ENCODE results near the gene ACTG2. TPM values are rescaled to one million over a fixed set of nuclear protein-coding genes. Genes with fewer than 3 reads are reported as not detected.

The ACTG2 gene
- total and polyA plus RNA-seq, 9 donors, result 1.3 to 38.2 (median 9.9) TPM

DNA sequence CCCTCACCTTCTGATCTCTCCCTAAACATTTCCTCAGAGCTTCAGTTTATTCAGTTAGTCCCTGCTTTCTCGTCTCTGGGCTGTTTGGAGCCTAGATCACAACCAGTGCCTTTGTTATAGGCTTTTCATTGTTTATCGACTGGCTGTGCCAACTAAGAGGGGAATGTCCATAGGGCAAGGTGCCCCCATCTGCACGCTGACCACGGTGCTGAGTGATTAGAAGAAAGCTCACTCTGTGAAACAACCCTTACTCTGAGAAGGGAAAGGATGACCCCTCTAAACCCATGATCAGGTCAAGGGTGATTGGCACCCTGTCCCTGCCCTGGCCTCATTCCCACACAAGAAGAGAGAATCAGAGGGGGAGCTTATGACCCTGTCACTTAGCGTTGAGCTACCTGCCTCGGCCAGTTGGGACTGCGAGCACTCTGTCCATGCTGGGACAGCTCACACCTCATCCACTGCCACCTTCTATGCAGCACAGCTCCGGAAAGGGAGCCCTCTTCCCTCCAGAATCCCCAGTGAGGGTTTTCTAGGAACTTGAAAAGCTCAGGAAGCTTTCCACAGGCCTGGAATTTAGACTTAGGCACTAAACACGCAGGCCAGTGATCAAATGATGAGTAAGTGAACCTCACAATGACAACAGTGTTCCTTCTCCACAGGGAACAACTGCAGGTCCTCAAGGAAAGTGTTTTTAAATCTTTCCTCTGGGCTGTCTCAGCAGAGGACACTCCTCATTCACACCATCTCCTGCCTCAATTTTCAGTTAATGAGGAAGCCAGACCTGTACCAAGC, 2.3 kb upstream of the ACTG2 start:
- Histone ChIP-seq H3K9me3 (replicated peaks; ENCODE audit: control insufficient read depth, low read depth, low read length) (no peaks in the 10 kb centered on the region), H3K36me3 (ENCODE audit: control insufficient read depth, insufficient read depth, low read length) (no peaks in the 10 kb centered on the region), H3K4me3 (ENCODE audit: low read length) (no peak overlapping the region), H3K27me3 (ENCODE audit: control insufficient read depth, insufficient read depth, low read length) (no peaks in the 10 kb centered on the region), H3K27ac (ENCODE audit: low read length) (no peak overlapping the region), H3K4me1 (ENCODE audit: control insufficient read depth, insufficient read depth, low read length) (no peaks in the 10 kb centered on the region)
- no CpG with 5 or more reads among the region's 9 CpGs for WGBS (ENCODE audit: insufficient coverage)
- DNase-seq, result no peak

DNA sequence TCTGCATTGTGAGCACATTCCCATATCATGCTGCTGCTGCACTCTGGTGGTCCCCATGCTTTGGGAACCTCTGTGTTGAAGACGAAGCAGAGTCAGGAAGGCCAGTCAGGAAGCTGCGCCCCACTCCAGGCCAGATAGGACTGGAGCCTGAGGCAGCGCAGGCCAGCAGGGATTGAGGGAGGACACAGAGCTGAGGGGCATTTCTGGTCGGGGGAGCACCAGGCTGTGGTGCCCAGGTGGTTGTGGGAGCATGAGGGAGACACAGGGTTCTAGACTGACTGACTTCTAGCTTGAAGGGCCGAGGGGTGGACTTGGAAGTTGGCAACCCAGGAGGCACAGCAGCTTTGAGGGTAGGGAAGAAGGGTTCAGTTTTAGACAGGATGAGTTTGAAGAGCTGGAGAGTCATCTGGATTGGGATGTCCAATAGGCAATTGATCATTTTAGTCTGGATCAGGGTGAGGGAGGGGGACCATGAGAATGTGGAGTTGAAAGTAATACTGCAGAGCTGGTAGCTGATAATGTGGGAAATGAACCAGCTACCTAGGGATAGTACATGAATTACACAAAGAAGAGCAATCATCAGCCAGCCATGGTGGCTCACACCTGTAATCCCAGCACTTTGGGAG, 1.4 kb upstream of the ACTG2 start:
- no peak for DNase-seq
- Histone ChIP-seq H3K4me1 (ENCODE audit: control insufficient read depth, insufficient read depth, low read length) (peaks cover 2% of the 10 kb centered on the region), H3K27me3 (ENCODE audit: control insufficient read depth, insufficient read depth, low read length) (no peaks in the 10 kb centered on the region), H3K4me3 (ENCODE audit: low read length) (no peak overlapping the region), H3K36me3 (ENCODE audit: control insufficient read depth, insufficient read depth, low read length) (no peaks in the 10 kb centered on the region), H3K27ac (ENCODE audit: low read length) (no peak overlapping the region), H3K9me3 (replicated peaks; ENCODE audit: control insufficient read depth, low read depth, low read length) (no peaks in the 10 kb centered on the region)
- 91% methylated on average over 5 of the region's 5 CpGs for WGBS (ENCODE audit: insufficient coverage)

- no peaks in the 10 kb centered on the region for H3K36me3 ChIP-seq (ENCODE audit: control insufficient read depth, insufficient read depth, low read length)
- no peaks in the 10 kb centered on the region for H3K27me3 ChIP-seq (ENCODE audit: control insufficient read depth, insufficient read depth, low read length)
- H3K9me3 ChIP-seq (replicated peaks; ENCODE audit: control insufficient read depth, low read depth, low read length), result no peaks in the 10 kb centered on the region
- H3K4me1 ChIP-seq (ENCODE audit: control insufficient read depth, insufficient read depth, low read length), result peaks cover 6% of the 10 kb centered on the region
- H3K4me3 ChIP-seq (ENCODE audit: low read length), result no peak overlapping the region
- no peak for DNase-seq
- WGBS (ENCODE audit: insufficient coverage), result 94% methylated on average over 7 of the region's 9 CpGs
- no peak overlapping the region for H3K27ac ChIP-seq (ENCODE audit: low read length)
Observed at GRCh38 chr2:73893764-73894474, 1.1 kb downstream of the ACTG2 start.

- Histone ChIP-seq H3K9me3 (replicated peaks; ENCODE audit: control insufficient read depth, low read depth, low read length) (no peaks in the 10 kb centered on the region), H3K36me3 (ENCODE audit: control insufficient read depth, insufficient read depth, low read length) (no peaks in the 10 kb centered on the region), H3K4me1 (ENCODE audit: control insufficient read depth, insufficient read depth, low read length) (peaks cover 6% of the 10 kb centered on the region), H3K27me3 (ENCODE audit: control insufficient read depth, insufficient read depth, low read length) (no peaks in the 10 kb centered on the region), H3K4me3 (ENCODE audit: low read length) (no peak overlapping the region), H3K27ac (ENCODE audit: low read length) (no peak overlapping the region)
- DNase-seq, result no peak
- 84% methylated on average over 2 of the region's 2 CpGs for WGBS (ENCODE audit: insufficient coverage)
Observed at GRCh38 chr2:73894475-73894850, 1.7 kb downstream of the ACTG2 start.

DNA sequence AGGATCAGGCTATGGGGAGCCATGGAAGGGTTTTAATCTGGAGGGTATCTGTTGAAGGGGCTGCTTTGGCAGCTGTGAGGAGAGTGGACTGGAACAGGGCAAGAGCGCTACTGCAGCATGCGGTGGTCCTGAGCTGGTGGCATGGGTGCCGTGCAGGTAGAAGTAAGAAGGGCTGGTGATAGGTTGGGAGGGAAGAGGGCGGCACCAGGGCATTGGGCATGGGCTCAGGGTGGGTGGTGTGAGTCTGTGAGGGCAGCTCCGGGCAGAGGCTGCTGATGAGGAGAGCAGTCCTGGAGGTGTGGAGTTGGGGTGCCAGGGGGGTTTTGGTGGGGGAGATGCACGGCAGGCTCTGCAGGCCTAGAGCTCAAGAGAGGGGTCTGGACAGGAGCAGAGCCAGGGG, 2.1 kb downstream of the ACTG2 start:
- no peak overlapping the region for H3K4me3 ChIP-seq (ENCODE audit: low read length)
- no peaks in the 10 kb centered on the region for H3K36me3 ChIP-seq (ENCODE audit: control insufficient read depth, insufficient read depth, low read length)
- DNase-seq, result no peak
- peaks cover 6% of the 10 kb centered on the region for H3K4me1 ChIP-seq (ENCODE audit: control insufficient read depth, insufficient read depth, low read length)
- WGBS (ENCODE audit: insufficient coverage), result 93% methylated on average over 4 of the region's 6 CpGs
- H3K9me3 ChIP-seq (replicated peaks; ENCODE audit: control insufficient read depth, low read depth, low read length), result no peaks in the 10 kb centered on the region
- no peak overlapping the region for H3K27ac ChIP-seq (ENCODE audit: low read length)
- H3K27me3 ChIP-seq (ENCODE audit: control insufficient read depth, insufficient read depth, low read length), result no peaks in the 10 kb centered on the region

DNA sequence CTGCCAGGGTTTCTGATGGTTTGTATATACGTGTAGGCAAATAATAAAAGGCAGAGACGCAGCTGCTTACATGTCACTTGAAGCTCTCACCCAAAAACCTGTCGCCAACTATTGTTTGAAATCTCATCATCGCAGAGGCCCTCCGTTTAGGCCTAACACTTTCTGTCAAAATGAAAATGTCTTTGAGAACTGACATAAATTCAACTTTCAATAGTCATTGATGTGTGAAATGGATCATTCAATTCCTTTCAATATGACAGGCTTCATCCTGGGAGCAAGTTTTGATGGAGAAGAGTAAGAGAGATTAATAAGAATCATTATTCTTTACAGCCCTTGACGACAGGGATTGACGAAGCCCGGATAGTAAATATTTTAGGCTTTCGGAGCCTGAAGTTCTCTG, 2.7 kb downstream of the ACTG2 start:
- H3K9me3 ChIP-seq (replicated peaks; ENCODE audit: control insufficient read depth, low read depth, low read length), result no peaks in the 10 kb centered on the region
- no peaks in the 10 kb centered on the region for H3K36me3 ChIP-seq (ENCODE audit: control insufficient read depth, insufficient read depth, low read length)
- no peaks in the 10 kb centered on the region for H3K27me3 ChIP-seq (ENCODE audit: control insufficient read depth, insufficient read depth, low read length)
- no CpG with 5 or more reads among the region's 9 CpGs for WGBS (ENCODE audit: insufficient coverage)
- no peak for DNase-seq
- no peak overlapping the region for H3K4me3 ChIP-seq (ENCODE audit: low read length)
- H3K27ac ChIP-seq (ENCODE audit: low read length), result no peak overlapping the region
- peaks cover 6% of the 10 kb centered on the region for H3K4me1 ChIP-seq (ENCODE audit: control insufficient read depth, insufficient read depth, low read length)

- Histone ChIP-seq H3K27me3 (ENCODE audit: control insufficient read depth, insufficient read depth, low read length) (no peaks in the 10 kb centered on the region), H3K27ac (ENCODE audit: low read length) (no peak overlapping the region), H3K4me1 (ENCODE audit: control insufficient read depth, insufficient read depth, low read length) (peaks cover 6% of the 10 kb centered on the region), H3K4me3 (ENCODE audit: low read length) (no peak overlapping the region), H3K36me3 (ENCODE audit: control insufficient read depth, insufficient read depth, low read length) (no peaks in the 10 kb centered on the region), H3K9me3 (replicated peaks; ENCODE audit: control insufficient read depth, low read depth, low read length) (no peaks in the 10 kb centered on the region)
- WGBS (ENCODE audit: insufficient coverage), result 25% methylated on average over 11 of the region's 15 CpGs
- peak; percentile 54 for DNase-seq
Observed at GRCh38 chr2:73896362-73897239, 3.8 kb downstream of the ACTG2 start.

DNA sequence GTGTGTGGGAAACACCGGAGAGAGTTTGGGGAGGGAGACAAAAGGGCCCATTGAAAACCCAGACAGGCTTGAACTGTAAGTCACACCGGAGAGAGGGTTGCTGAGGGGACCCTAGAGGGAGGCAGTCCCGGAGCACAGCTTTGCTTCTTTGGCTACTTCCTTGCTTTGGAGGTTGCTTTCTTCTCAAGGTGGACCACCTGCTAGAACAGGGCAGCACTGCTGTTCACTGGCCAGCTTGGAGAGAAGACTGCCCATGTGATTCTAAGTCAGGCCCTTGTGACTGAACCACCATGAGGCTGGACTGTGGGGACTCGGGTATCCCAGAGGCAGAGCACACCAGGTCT, 4.4 kb downstream of the ACTG2 start:
- H3K9me3 ChIP-seq (replicated peaks; ENCODE audit: control insufficient read depth, low read depth, low read length), result no peaks in the 10 kb centered on the region
- no peak overlapping the region for H3K27ac ChIP-seq (ENCODE audit: low read length)
- H3K27me3 ChIP-seq (ENCODE audit: control insufficient read depth, insufficient read depth, low read length), result no peaks in the 10 kb centered on the region
- WGBS (ENCODE audit: insufficient coverage), result 33% methylated on average over 2 of the region's 4 CpGs
- no peak overlapping the region for H3K4me3 ChIP-seq (ENCODE audit: low read length)
- H3K36me3 ChIP-seq (ENCODE audit: control insufficient read depth, insufficient read depth, low read length), result no peaks in the 10 kb centered on the region
- peaks cover 6% of the 10 kb centered on the region for H3K4me1 ChIP-seq (ENCODE audit: control insufficient read depth, insufficient read depth, low read length)
- DNase-seq, result no peak

DNA sequence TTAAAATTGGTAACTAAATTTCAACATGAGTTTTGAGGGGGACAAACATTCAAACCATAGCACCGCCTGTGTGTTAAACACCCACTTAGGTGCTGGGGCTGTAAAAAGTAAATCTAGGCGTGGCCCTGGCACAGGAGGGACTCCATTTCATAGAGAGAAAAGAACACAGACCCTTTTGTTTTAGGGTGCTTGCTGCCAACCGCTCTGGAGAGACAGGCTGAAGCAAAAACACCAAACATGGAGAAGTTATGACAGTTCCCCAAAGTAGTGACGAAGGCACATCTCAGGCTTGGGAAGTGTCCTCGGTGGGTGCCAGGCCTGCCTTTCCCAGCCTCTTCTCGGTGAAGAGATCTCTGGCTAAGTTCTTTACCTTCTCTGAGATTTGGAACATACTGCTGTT, 5.1 kb downstream of the ACTG2 start:
- no peak for DNase-seq
- H3K36me3 ChIP-seq (ENCODE audit: control insufficient read depth, insufficient read depth, low read length), result no peaks in the 10 kb centered on the region
- H3K9me3 ChIP-seq (replicated peaks; ENCODE audit: control insufficient read depth, low read depth, low read length), result no peaks in the 10 kb centered on the region
- H3K27ac ChIP-seq (ENCODE audit: low read length), result no peak overlapping the region
- WGBS (ENCODE audit: insufficient coverage), result 93% methylated on average over 6 of the region's 6 CpGs
- H3K4me1 ChIP-seq (ENCODE audit: control insufficient read depth, insufficient read depth, low read length), result peaks cover 6% of the 10 kb centered on the region
- no peaks in the 10 kb centered on the region for H3K27me3 ChIP-seq (ENCODE audit: control insufficient read depth, insufficient read depth, low read length)
- H3K4me3 ChIP-seq (ENCODE audit: low read length), result no peak overlapping the region
